HG03066 (cell line): Measurements from ENCODE around the gene DUSP1.

Experiments used
- ATAC-seq: cut with Tn5 transposase; IDR thresholded peaks from one replicate; pipeline ENCODE4 v1.9.1; 2021; ENCODE audit warnings: low read depth; ENCODE audit not compliant: unreplicated experiment

Gene DUSP1

GRCh38 chr5:172745838-172746237 is 25.2 kb downstream of the DUSP1 start:
- ATAC-seq, result no peak

- no peak for ATAC-seq
Observed at GRCh38 chr5:172745406-172745805, 25.6 kb downstream of the DUSP1 start.

- no peak for ATAC-seq
Observed at GRCh38 chr5:172744123-172745104, 26.6 kb downstream of the DUSP1 start.

GRCh38 chr5:172743112-172743959 is 27.7 kb downstream of the DUSP1 start:
- ATAC-seq, result no peak

- ATAC-seq, result no peak
Observed at GRCh38 chr5:172741206-172741582, 29.8 kb downstream of the DUSP1 start.

- no peak for ATAC-seq
Observed at GRCh38 chr5:172740428-172741205, 30.4 kb downstream of the DUSP1 start.

- no peak for ATAC-seq
Observed at GRCh38 chr5:172739375-172739774, 31.6 kb downstream of the DUSP1 start.

- no peak for ATAC-seq
Observed at GRCh38 chr5:172736508-172737135, 34.4 kb downstream of the DUSP1 start.

- no peak for ATAC-seq
Observed at GRCh38 chr5:172735141-172735831, 35.7 kb downstream of the DUSP1 start.

GRCh38 chr5:172733974-172734346 is 37.0 kb downstream of the DUSP1 start:
- ATAC-seq, result no peak

- ATAC-seq, result no peak
Observed at GRCh38 chr5:172733131-172733973, 37.6 kb downstream of the DUSP1 start.

GRCh38 chr5:172732201-172732865 is 38.7 kb downstream of the DUSP1 start:
- ATAC-seq, result no peak

- no peak for ATAC-seq
Observed at GRCh38 chr5:172731680-172732074, 39.3 kb downstream of the DUSP1 start.

- ATAC-seq, result no peak
Observed at GRCh38 chr5:172730981-172731679, 39.9 kb downstream of the DUSP1 start.

GRCh38 chr5:172730222-172730621 is 40.8 kb downstream of the DUSP1 start:
- no peak for ATAC-seq

- ATAC-seq, result no peak
Observed at GRCh38 chr5:172729588-172729987, 41.4 kb downstream of the DUSP1 start.

GRCh38 chr5:172728481-172729241 is 42.3 kb downstream of the DUSP1 start:
- ATAC-seq, result no peak
